Esophagus squamous epithelium (tissue), 5 donors: ENCODE measurements around the gene USP20. TPM values are rescaled to one million over a fixed set of nuclear protein-coding genes. Genes with fewer than 3 reads are reported as not detected.

Experiments
- DNase-seq: peaks from one replicate; lab custom pipeline; 2025; lab: John Stamatoyannopoulos, UW
- H3K27ac ChIP-seq, 4 donors: fragments of 200-600 bp; sonication (generic); one replicate each; pipeline ENCODE4 v1.5.1; 2016 to 2019; ENCODE audit warnings: mild to moderate bottlenecking in 1 of 4
- H3K27me3 ChIP-seq, 4 donors: fragments of 200-600 bp; sonication (generic); 1 replicate in 3 of 4; 2 replicates in 1 of 4; pipeline versions ENCODE4 v1.5.1 to v1.6.0; 2017 to 2021; ENCODE audit warnings: antibody characterized with exemption in 1 of 4
- H3K36me3 ChIP-seq, 3 donors: fragments of 200-600 bp; sonication (generic); one replicate each; pipeline ENCODE4 v1.5.1; 2016 to 2019
- H3K4me1 ChIP-seq, 3 donors: fragments of 200-600 bp; sonication (generic); one replicate each; pipeline ENCODE4 v1.5.1; 2017 to 2019
- H3K4me3 ChIP-seq, 4 donors: fragments of 200-600 bp; sonication (generic); 1 replicate in 3 of 4; 2 replicates in 1 of 4; pipeline ENCODE4 v1.5.1; 2016 to 2019; ENCODE audit warnings: mild to moderate bottlenecking in 2 of 4, moderate library complexity in 1 of 4
- H3K9me3 ChIP-seq, 3 donors: fragments of 200-600 bp; sonication (generic); one replicate each; pipeline ENCODE4 v1.5.1; 2016 to 2019
- CTCF ChIP-seq, 6 experiments: fragments of 450-650 bp in 4 of 6; fragments of 200-600 bp in 2 of 6; sonication (generic) in 2 of 6; IDR thresholded peaks; one replicate each; pipeline ENCODE4 v1.5.1; 2016 to 2019; ENCODE audit warnings: antibody characterized with exemption in 6 of 6, mild to moderate bottlenecking in 4 of 6, moderate library complexity in 4 of 6
- POLR2A ChIP-seq, 4 donors: fragments of 450-650 bp; IDR thresholded peaks; one replicate each; pipeline ENCODE4 v1.6.1; 2017; ENCODE audit warnings: antibody characterized with exemption in 4 of 4, mild to moderate bottlenecking in 4 of 4, moderate library complexity in 3 of 4
- whole genome bisulfite sequencing, 2 donors: methylation state at CpG; one replicate each; pipeline ENCODE4 v1.1.5; 2018; 5-methylcytosine and 5-hydroxymethylcytosine counted together
- intact Hi-C: fragments of 100-400 bp; cut with DNase I; formaldehyde crosslinking; loops from one replicate; pipeline ENCODE4 v1.15.0; 2022
- total RNA-seq, 4 donors: library from RNA; depleted of rRNA; stranded (reverse); fragments of >200 nt; gene quantifications; one replicate each; pipeline ENCODE4 v1.1.0, GENCODE V29; 2016
- donor health status: DM: yes; HTN: yes; CAD: no.

The USP20 gene
- total RNA-seq, 4 donors from 2014 or later = 12.3 to 19.7 (median 13.6) TPM

DNA sequence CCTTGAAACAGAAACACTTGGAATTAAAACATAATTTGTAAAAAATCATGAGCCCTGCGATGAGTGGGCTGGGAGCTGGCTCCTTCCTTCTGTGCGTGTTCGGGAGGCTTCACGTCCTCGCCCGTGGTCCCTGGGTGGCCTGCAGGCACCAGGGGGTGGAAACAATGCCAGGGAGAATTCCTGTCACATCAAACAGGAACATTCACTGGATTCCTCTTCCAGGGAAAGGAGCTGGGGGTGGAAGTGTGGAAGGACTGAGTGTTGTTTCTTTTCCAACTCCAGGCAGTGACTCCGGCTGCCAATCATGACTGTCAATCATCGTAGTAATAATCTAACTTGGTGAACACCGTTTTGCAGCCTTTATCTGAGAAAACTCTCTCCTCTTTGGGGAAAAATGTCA, 21.6 kb upstream of the USP20 start:
- intact Hi-C loops = no loop called here

GRCh38 chr9:129814432-129815223, 20.6 kb upstream of the USP20 start:
- Histone ChIP-seq H3K9me3 (no peaks in the 10 kb centered on the region), H3K4me3 (no peak overlapping the region), H3K4me1 (no peaks in the 10 kb centered on the region), H3K36me3 (peaks cover 9 to 100% (median 34%) of the 10 kb centered on the region in 3 donors), H3K27me3 (no peaks in the 10 kb centered on the region), H3K27ac (no peak overlapping the region)
- 90% methylated on average over 10 to 12 of the region's 17 CpGs for WGBS, 2 donors
- intact Hi-C loops = no loop called here
- no peak for TF ChIP-seq CTCF (IDR thresholded peaks at IDR 0.05)
- TF ChIP-seq POLR2A (IDR thresholded peaks at IDR 0.05) = no peak
- DNase-seq = no peak

More for the DNA sequence above, 21.6 kb upstream of the USP20 start:
- Histone ChIP-seq H3K27me3 (no peaks in the 10 kb centered on the region), H3K27ac (no peak overlapping the region), H3K36me3 (peaks cover 9 to 100% (median 34%) of the 10 kb centered on the region in 3 donors), H3K4me1 (no peaks in the 10 kb centered on the region), H3K9me3 (no peaks in the 10 kb centered on the region), H3K4me3 (no peak overlapping the region)
- no peak for TF ChIP-seq CTCF (IDR thresholded peaks at IDR 0.05)
- TF ChIP-seq POLR2A (IDR thresholded peaks at IDR 0.05) = no peak
- DNase-seq = no peak
- WGBS, 2 donors = 79 to 83% methylated on average over 9 of the region's 9 CpGs

DNA sequence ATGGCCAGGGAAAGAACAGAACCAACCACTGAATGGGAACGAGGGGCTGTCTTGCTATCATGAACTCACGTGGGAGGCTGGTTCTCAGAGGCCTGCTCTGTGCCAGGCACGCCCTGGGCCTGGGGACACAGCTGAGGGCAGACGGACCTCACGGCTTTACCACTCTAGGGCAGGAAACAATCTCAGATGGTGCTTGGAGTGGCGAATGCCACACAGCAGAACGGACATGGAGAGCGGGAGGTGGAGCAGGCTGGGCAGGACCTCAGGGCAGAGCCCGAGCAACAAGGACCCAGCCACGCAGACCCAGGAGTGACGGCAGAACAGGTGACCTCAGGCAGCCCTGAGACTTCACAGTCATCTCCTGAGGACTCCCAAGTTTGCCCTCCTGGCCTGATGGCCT, 20.0 kb upstream of the USP20 start:
- Histone ChIP-seq H3K4me1 (no peaks in the 10 kb centered on the region), H3K9me3 (no peaks in the 10 kb centered on the region), H3K36me3 (peaks cover 9 to 100% (median 34%) of the 10 kb centered on the region in 3 donors), H3K27me3 (no peaks in the 10 kb centered on the region), H3K27ac (no peak overlapping the region), H3K4me3 (no peak overlapping the region)
- 86% methylated on average over 11 of the region's 11 CpGs; no CpG with 5 or more reads in 1 of the 2 donors for WGBS, 2 donors
- TF ChIP-seq CTCF (IDR thresholded peaks at IDR 0.05) (no peak), POLR2A (IDR thresholded peaks at IDR 0.05) (no peak)
- intact Hi-C loops = no loop called here
- no peak for DNase-seq

DNA sequence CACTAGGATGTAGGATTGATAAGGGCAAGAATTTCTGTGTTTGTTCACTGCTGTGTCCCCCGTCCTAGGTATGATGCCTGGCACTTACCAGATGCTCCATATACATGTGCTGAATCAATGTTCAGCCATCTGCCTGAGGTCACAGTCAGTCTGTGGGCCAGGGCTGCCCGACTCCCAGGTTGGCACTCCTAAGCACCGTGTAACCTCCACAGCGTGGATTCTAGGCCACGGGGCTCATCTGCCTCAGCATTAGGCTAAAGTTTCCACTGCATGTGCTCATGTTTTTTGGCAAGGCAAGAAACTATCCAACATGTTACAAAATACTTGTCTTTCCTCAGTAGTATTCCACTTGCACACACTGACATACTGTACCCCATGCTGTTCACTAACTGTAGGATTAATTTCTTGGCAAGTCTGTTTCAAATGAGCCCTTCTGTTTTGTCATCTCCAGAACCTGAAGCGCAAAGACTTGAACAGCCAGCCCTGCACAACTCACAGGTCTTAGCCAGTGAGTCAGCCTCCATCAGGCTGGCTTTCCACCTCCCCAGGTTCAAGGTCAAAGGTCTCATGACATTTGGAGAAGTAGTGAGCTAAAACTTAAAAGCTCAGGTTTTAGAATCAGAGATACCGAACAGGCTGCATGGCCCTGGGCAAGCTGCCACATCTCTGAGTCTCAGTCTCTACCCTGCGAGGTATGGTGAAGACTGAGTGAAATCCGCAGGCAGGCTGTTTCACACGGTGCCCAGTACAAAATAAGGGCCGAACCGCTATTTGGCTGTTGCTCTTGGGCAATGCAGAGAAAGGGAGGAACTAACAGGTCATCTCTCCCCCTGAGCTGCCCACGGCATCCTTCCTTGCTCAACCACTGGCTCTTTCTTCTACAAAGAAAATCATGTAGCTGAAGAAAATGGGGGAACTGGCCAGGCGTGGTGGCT, 18.5 kb upstream of the USP20 start:
- Histone ChIP-seq H3K27me3 (no peaks in the 10 kb centered on the region), H3K4me3 (no peak overlapping the region), H3K9me3 (no peaks in the 10 kb centered on the region), H3K36me3 (peaks cover 9 to 100% (median 47%) of the 10 kb centered on the region in 3 donors), H3K27ac (no peak overlapping the region), H3K4me1 (no peaks in the 10 kb centered on the region)
- no peak for DNase-seq
- no peak for TF ChIP-seq POLR2A (IDR thresholded peaks at IDR 0.05)
- no peak for TF ChIP-seq CTCF (IDR thresholded peaks at IDR 0.05)
- intact Hi-C loops = no loop called here
- 82 to 86% methylated on average over 7 to 12 of the region's 14 CpGs for WGBS, 2 donors
